GM18873 (cell line): ENCODE data around the gene BRAF.
"Not testable (repeated sequence)": the region's sequence is repeated elsewhere in the genome, so short reads cannot be mapped to it uniquely, and the experiment has no call there.

ENCODE experiments used
- ATAC-seq: cut with Tn5 transposase; IDR thresholded peaks from one replicate; pipeline ENCODE4 v1.9.1; 2021; ENCODE audit warnings: mild to moderate bottlenecking, moderate library complexity, moderate number of reproducible peaks; ENCODE audit not compliant: unreplicated experiment, low FRiP score

BRAF gene

GRCh38 chr7:140882834-140883233 is 41.9 kb downstream of the BRAF start:
- ATAC-seq, result not testable (repeated sequence)

GRCh38 chr7:140881507-140882228 is 43.1 kb downstream of the BRAF start:
- no peak for ATAC-seq

GRCh38 chr7:140877249-140877524 is 47.5 kb downstream of the BRAF start:
- no peak for ATAC-seq

- ATAC-seq, result peak; percentile 78
These were observed 48.0 kb downstream of the BRAF start for GRCh38 chr7:140876519-140877248.

GRCh38 chr7:140873434-140873833 is 51.3 kb downstream of the BRAF start:
- ATAC-seq, result no peak

- no peak for ATAC-seq
These were observed 54.7 kb downstream of the BRAF start for GRCh38 chr7:140870003-140870402.

- no peak for ATAC-seq
These were observed 55.3 kb downstream of the BRAF start for GRCh38 chr7:140869430-140869829.

- no peak for ATAC-seq
These were observed 57.0 kb downstream of the BRAF start for GRCh38 chr7:140867467-140868462.

GRCh38 chr7:140866926-140867325 is 57.8 kb downstream of the BRAF start:
- ATAC-seq, result no peak

GRCh38 chr7:140864732-140865131 is 60.0 kb downstream of the BRAF start:
- ATAC-seq, result no peak

- ATAC-seq, result no peak
These were observed 60.9 kb downstream of the BRAF start for GRCh38 chr7:140863867-140864266.

- no peak for ATAC-seq
These were observed 61.5 kb downstream of the BRAF start for GRCh38 chr7:140863184-140863583.

- no peak for ATAC-seq
These were observed 67.7 kb downstream of the BRAF start for GRCh38 chr7:140857048-140857447.

- no peak for ATAC-seq
These were observed 83.5 kb downstream of the BRAF start for GRCh38 chr7:140841166-140841715.

GRCh38 chr7:140831724-140832123 is 93.0 kb downstream of the BRAF start:
- no peak for ATAC-seq

- ATAC-seq, result no peak
These were observed 95.0 kb downstream of the BRAF start for GRCh38 chr7:140829720-140830119.

- ATAC-seq, result no peak
These were observed 96.0 kb downstream of the BRAF start for GRCh38 chr7:140828741-140829140.

- not testable (repeated sequence) for ATAC-seq
These were observed 107.3 kb downstream of the BRAF start for GRCh38 chr7:140817383-140817782.

- ATAC-seq, result peak; percentile 72
These were observed 113.7 kb downstream of the BRAF start for GRCh38 chr7:140810830-140811556.

- no peak for ATAC-seq
These were observed 114.3 kb downstream of the BRAF start for GRCh38 chr7:140810385-140810784.
